WI38 (cell line): ENCODE results near the gene NANOS2.

Experiments used
- H3K4me3 ChIP-seq: 2 replicates; pipeline ENCODE4 v1.5.1; 2011; ENCODE audit warnings: low read depth, mild to moderate bottlenecking, control low read depth, low read length
- TF ChIP-seq, protein P1 (sequence below): IDR thresholded peaks from 2 replicates; pipeline ENCODE4 v1.5.1; 2012; ENCODE audit warnings: low read depth, mild to moderate bottlenecking, control low read depth, low read length

NANOS2 gene

DNA sequence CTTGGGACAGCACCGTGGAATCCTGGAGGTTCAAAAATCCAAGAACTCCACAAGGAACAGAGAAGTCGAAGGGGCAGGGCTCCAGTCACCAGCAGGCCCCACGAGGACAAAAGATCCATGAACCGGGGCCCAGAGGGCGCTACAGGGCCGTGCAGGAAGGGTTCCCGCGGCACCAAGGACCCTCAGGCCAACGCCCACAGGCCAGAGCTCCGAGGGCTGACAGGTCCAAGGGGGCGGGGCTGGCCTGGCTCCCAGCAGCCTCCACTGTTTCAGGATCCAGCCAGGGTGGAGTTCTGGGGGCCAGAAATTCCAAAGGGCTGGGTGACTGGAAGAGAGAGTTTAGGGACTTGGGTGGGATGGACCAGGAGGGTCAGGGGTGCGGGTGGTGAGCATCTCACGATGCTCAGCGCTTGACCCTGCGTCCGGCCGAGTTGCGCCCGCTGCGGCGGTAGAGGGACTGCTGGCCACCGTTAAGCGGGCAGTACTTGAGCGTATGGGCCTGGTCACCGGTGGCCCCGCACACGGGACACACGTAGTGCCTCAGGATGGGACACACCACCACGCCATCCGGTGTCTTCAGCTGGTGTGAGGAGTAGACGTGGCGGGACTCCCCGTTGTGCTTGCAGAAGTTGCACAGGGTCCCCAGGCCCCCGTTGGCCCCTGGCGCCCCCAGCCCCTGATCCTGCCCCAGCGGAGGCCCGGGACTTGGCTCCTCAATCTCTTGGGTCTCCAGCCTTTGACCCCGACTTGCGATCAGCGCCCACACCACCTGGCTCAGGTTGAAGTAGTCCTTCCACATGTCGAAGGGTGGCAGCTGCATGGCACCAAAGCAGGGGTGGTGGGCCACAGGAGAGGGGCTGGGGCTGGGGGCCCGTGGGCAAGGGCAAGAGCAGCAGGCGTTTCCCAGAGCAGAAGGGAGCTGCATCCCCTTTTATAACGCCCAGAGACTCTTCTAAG, at the start of gene NANOS2:
Gene NANOS2 (minus strand): TSS at position 905 of the 957 bp plus-strand sequence. CDS start 85 bp downstream, at position 820.
- TF ChIP-seq, protein P1, sequence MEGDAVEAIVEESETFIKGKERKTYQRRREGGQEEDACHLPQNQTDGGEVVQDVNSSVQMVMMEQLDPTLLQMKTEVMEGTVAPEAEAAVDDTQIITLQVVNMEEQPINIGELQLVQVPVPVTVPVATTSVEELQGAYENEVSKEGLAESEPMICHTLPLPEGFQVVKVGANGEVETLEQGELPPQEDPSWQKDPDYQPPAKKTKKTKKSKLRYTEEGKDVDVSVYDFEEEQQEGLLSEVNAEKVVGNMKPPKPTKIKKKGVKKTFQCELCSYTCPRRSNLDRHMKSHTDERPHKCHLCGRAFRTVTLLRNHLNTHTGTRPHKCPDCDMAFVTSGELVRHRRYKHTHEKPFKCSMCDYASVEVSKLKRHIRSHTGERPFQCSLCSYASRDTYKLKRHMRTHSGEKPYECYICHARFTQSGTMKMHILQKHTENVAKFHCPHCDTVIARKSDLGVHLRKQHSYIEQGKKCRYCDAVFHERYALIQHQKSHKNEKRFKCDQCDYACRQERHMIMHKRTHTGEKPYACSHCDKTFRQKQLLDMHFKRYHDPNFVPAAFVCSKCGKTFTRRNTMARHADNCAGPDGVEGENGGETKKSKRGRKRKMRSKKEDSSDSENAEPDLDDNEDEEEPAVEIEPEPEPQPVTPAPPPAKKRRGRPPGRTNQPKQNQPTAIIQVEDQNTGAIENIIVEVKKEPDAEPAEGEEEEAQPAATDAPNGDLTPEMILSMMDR: no peak
- no peak within 1 kb of the TSS for H3K4me3 ChIP-seq

DNA sequence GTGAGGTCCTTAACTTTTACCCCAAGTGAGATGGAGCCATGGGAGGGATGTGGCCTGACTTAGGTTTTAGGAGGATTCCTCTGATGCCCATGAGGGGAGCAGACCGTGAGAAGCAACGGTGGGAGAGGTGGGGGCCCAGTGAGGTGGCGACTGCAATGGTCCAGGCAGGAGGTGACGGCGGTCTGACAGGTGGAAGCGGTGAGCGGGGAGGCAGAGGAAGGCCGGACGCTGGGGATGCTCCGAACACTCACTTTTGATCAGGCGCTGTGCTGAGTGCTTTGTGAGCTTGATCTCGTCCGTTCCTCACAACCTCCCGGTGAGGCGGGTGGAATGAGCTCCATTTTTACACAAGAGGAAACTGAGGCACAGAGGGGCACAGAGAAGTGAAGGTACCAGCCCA, 47.4 kb upstream of the NANOS2 start:
- no peak overlapping the region for H3K4me3 ChIP-seq
- TF ChIP-seq, protein P1: no peak

GRCh38 chr19:45960595-45961235, 46.1 kb upstream of the NANOS2 start:
- no peak overlapping the region for H3K4me3 ChIP-seq
- TF ChIP-seq, protein P1: no peak

- TF ChIP-seq, protein P1: no peak
- H3K4me3 ChIP-seq: no peak overlapping the region
Measured at GRCh38 chr19:45959517-45960025, 45.0 kb upstream of the NANOS2 start.

GRCh38 chr19:45958769-45959516, 44.4 kb upstream of the NANOS2 start:
- no peak overlapping the region for H3K4me3 ChIP-seq
- TF ChIP-seq, protein P1: no peak

GRCh38 chr19:45958320-45958719, 43.7 kb upstream of the NANOS2 start:
- H3K4me3 ChIP-seq: no peak overlapping the region
- TF ChIP-seq, protein P1: no peak
